ENCODE results near the gene AGR3.

AGR3 gene

GRCh38 chr7:16836481-16836880, 45.3 kb downstream of the AGR3 start:
- DNase-seq (ENCODE audit: low spot score), result no peak

DNA sequence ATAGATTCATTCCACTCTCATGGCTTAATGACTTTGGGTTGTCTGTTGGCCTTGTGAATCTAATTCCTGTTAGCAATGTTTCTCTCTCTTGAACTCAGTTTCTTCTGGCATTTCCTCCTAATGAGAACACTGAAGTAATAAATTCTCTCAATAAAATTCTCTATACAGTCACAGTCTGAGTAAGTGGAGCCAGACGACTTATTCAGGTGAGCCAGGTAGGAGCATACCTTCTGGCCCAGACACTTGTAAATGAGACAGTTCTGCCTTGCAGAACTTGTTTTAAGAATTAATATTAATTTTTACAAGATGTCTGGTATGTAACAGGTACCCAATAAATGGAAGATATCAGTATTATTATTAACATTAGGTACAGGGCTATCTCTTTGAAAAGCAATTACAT, 48.4 kb downstream of the AGR3 start:
- no peak for DNase-seq (ENCODE audit: low spot score)

GRCh38 chr7:16826060-16826459, 55.7 kb downstream of the AGR3 start:
- no peak for DNase-seq (ENCODE audit: low spot score)

GRCh38 chr7:16822029-16822428, 59.8 kb downstream of the AGR3 start:
- DNase-seq (ENCODE audit: low spot score), result no peak

DNA sequence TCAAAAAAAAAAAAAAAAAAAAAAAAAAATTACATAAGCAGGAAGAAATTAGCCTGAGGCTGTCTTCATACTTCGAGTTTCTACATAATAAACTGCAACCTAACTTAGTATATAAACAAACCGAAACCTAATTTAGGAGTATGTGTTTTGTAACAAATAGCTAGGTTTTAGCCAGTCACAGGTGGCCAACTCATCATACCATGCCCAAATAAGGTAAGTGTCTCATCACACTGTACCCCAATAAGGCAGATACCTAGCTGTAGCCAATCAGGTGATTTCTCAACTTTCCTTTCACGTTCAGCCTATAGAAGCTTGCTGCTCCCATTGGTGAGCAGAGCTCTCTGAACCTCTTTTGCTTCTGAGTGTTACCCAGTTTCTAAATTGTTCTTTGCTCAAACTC, 63.1 kb downstream of the AGR3 start:
- DNase-seq (ENCODE audit: low spot score), result no peak

GRCh38 chr7:16817536-16817935, 64.2 kb downstream of the AGR3 start:
- DNase-seq (ENCODE audit: low spot score), result no peak

- DNase-seq (ENCODE audit: low spot score), result peak; percentile 81
Measured at GRCh38 chr7:16816824-16817223, 65.0 kb downstream of the AGR3 start.

DNA sequence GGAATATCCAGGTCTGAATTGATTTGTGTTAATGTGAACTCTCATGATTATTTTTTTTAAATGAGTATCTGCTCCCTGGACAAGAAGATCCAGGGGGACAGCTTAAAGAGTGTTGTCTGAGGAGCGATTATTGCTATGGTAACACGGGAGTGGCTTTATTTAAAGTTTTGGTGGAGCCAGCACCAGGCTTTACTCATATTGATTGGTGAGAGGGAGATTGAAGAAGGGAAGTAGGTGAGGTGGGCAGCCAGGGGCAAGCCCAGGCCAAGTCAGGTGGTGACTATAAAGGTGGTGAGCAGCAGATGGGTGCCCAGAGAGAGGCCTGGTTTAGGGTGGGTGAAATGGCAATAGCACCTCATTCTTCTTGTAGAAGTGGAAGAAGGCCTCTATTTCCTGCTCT, 66.8 kb downstream of the AGR3 start:
- DNase-seq (ENCODE audit: low spot score), result no peak

DNA sequence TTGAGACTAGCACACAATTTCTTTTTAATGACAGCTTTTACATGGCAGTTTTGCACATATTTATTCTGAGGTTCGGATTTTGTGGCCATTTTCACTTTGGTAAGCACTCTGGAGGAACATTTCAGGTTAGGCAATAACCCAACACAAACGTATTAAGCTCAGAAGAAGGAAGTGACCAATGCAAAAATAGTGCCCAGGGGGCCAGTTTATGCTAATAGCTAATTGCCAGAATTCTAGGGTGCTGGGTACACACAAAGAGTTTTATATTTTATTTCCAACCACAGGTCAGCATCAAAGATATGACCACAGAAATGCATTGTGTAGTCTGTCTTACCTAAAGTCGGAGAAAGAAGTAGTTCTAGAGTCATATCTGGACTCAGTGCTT, 68.6 kb downstream of the AGR3 start:
- DNase-seq (ENCODE audit: low spot score), result peak; percentile 37

- DNase-seq (ENCODE audit: low spot score), result no peak
Measured at GRCh38 chr7:16812542-16813231, 69.1 kb downstream of the AGR3 start.

- DNase-seq (ENCODE audit: low spot score), result no peak
Measured at GRCh38 chr7:16811551-16811950, 70.2 kb downstream of the AGR3 start.

DNA sequence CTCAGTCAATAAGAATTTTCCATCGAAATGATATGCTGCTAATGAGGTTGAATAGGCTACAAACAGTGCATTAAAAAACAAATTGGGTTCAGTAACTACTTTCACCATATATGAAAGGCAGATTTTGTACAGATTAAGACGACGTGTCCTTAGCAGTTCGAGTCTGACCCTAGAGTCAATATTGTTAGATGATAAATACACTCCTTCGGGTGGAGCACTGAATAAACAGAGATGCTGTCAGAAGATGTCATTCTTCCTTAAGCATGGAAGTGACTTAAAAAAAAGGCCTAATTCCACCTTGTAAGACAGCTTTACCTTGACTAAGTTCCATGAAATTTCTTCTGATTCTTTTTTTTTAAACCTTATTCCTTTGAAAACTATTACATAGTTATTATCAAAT, 71.2 kb downstream of the AGR3 start:
- no peak for DNase-seq (ENCODE audit: low spot score)

DNA sequence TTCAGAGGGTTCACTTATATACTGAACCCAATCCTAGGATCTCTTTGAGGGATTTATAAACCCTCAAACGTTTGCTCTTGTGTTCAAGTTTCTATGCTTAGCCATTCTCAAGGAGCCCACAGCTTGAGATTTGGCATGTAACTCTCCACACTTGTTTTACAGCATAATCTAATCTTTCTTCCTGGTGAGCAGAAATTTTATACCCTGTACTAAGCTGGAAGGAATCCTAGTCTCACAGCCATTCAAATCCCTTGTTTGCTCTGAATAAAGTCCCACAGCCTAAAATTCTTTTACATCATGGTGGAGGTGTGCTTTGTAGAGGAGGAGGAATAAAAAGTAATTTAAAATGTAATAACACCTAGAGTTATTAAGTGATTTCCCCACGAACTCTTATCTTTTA, 71.7 kb downstream of the AGR3 start:
- DNase-seq (ENCODE audit: low spot score), result no peak

All from pons (tissue), 1 donor.